MV-4-11 (cell line): ENCODE data around the gene MR1.

ENCODE experiments used
- DNase-seq: peaks from one replicate; lab custom pipeline; 2025; lab: John Stamatoyannopoulos, UW

The MR1 gene

GRCh38 chr1:181108304-181108867, 74.6 kb downstream of the MR1 start:
- no peak for DNase-seq

GRCh38 chr1:181110013-181110412, 76.2 kb downstream of the MR1 start:
- no peak for DNase-seq
